K562 (cell line): ENCODE data around the gene LRP4.

ENCODE experiments used
- EP300 ChIP-seq: IDR thresholded peaks from 2 replicates; pipeline ENCODE4 v1.6.1; 2012; ENCODE audit warnings: low read length, improper control_type of control experiment
- FOXP4 ChIP-seq: sonication (generic); formaldehyde crosslinking; IDR thresholded peaks from 2 replicates; pipeline ENCODE4 v1.8.0; 2022; ENCODE audit warnings: mild to moderate bottlenecking, missing genetic modification reagents, borderline replicate concordance
- GMEB1 ChIP-seq: fragments of 250-450 bp; sonication (Bioruptor Pico); IDR thresholded peaks from 2 replicates; pipeline ENCODE4 v1.4.0; 2020; ENCODE audit warnings: mild to moderate bottlenecking
- KLF16 ChIP-seq: IDR thresholded peaks from 2 replicates; pipeline ENCODE4 v1.6.1; 2016; ENCODE audit warnings: antibody characterized with exemption
- L3MBTL2 ChIP-seq: fragments of 450-650 bp; IDR thresholded peaks from 2 replicates; pipeline ENCODE4 v1.6.1; 2016; ENCODE audit warnings: mild to moderate bottlenecking, moderate library complexity
- LARP7 ChIP-seq: fragments of 450-650 bp; IDR thresholded peaks from 2 replicates; pipeline ENCODE4 v1.6.1; 2016
- NR2C2 ChIP-seq, 2 experiments: fragments of 200-800 bp in 1 of 2; sonication (Bioruptor generic) in 1 of 2; sonication (generic) in 1 of 2; formaldehyde crosslinking in 1 of 2; IDR thresholded peaks; 2 replicates each; pipeline versions ENCODE4 v1.6.1 to v1.8.0; 2016 to 2022; ENCODE audit warnings: mild to moderate bottlenecking in 1 of 2, missing compliant biosample characterization in 1 of 2, missing genetic modification characterization in 1 of 2, missing genetic modification reagents in 1 of 2
- PRPF4 ChIP-seq: fragments of 200-400 bp; formaldehyde crosslinking; IDR thresholded peaks from one replicate; pipeline ENCODE4 v1.6.1; 2017; ENCODE audit warnings: low read length, low read depth, mild to moderate bottlenecking; ENCODE audit not compliant: insufficient read depth, poor library complexity, severe bottlenecking
- PTBP1 ChIP-seq: fragments of 200-400 bp; formaldehyde crosslinking; IDR thresholded peaks from 2 replicates; pipeline ENCODE4 v1.6.1; 2017; ENCODE audit warnings: low read depth, low read length
- SREBF1 ChIP-seq: fragments of 150-350 bp; IDR thresholded peaks from 2 replicates; pipeline ENCODE4 v1.6.1; 2014; ENCODE audit warnings: antibody characterized with exemption, low read depth, low read length, borderline replicate concordance
- U2AF2 ChIP-seq: fragments of 200-400 bp; formaldehyde crosslinking; optimal IDR thresholded peaks from 2 replicates; pipeline ENCODE3; 2017; ENCODE audit warnings: low read depth, mild to moderate bottlenecking, low read length
- USF1 ChIP-seq: sonication (generic); formaldehyde crosslinking; IDR thresholded peaks from 2 replicates; pipeline ENCODE4 v1.9.0; 2022; ENCODE audit warnings: mild to moderate bottlenecking, missing genetic modification reagents
- ZNF584 ChIP-seq: fragments of 200-800 bp; sonication (Bioruptor generic); IDR thresholded peaks from 2 replicates; pipeline ENCODE4 v1.6.1; 2016; ENCODE audit warnings: low read depth, mild to moderate bottlenecking, missing genetic modification characterization, missing compliant biosample characterization
- ZNF639 ChIP-seq, 2 experiments: fragments of 200-800 bp in 1 of 2; sonication (Bioruptor generic) in 1 of 2; sonication (generic) in 1 of 2; formaldehyde crosslinking in 1 of 2; IDR thresholded peaks in 1 of 2; conservative IDR thresholded peaks in 1 of 2; 2 replicates each; pipeline versions ENCODE4 v1.5.0 to v1.6.1; 2016 to 2020; ENCODE audit warnings: missing compliant biosample characterization in 1 of 2, missing genetic modification characterization in 1 of 2, missing genetic modification reagents in 1 of 2

GRCh38 chr11:46967962-46968361, 49.6 kb upstream of the LRP4 start:
- no peak for TF ChIP-seq GMEB1 (CRISPR knock-in tag)
- no peak for TF ChIP-seq NR2C2 (CRISPR knock-in tag; IDR thresholded peaks at IDR 0.05)
- no peak for TF ChIP-seq NR2C2 (tag; IDR thresholded peaks at IDR 0.05)
- no peak for TF ChIP-seq SREBF1
- peak in 1 of 2 experiments; percentile 71; a peak in 2 of 4 replicates for TF ChIP-seq ZNF639 (CRISPR knock-in tag; conservative IDR thresholded peaks at IDR 0.05 in 1 of 2, IDR thresholded peaks at IDR 0.05 in 1 of 2)
- no peak for TF ChIP-seq LARP7
- TF ChIP-seq PTBP1, result no peak
- no peak for TF ChIP-seq U2AF2
- TF ChIP-seq PRPF4, result no peak
- TF ChIP-seq L3MBTL2, result no peak
- no peak for TF ChIP-seq EP300
- TF ChIP-seq KLF16, result no peak
- TF ChIP-seq FOXP4 (CRISPR knock-in tag), result no peak
- no peak for TF ChIP-seq USF1 (CRISPR knock-in tag)
- no peak for TF ChIP-seq ZNF584 (CRISPR knock-in tag)
